Esophagus squamous epithelium (tissue), 4 donors: ENCODE data around the gene ITFG1.

Experiments
- POLR2A ChIP-seq, 4 donors: fragments of 450-650 bp; IDR thresholded peaks; one replicate each; pipeline ENCODE4 v1.6.1; 2017; ENCODE audit warnings: antibody characterized with exemption in 4 of 4, mild to moderate bottlenecking in 4 of 4, moderate library complexity in 3 of 4
- TF ChIP-seq, protein P1 (sequence below), 6 experiments: fragments of 450-650 bp in 4 of 6; fragments of 200-600 bp in 2 of 6; sonication (generic) in 2 of 6; IDR thresholded peaks; one replicate each; pipeline ENCODE4 v1.5.1; 2016 to 2019; ENCODE audit warnings: antibody characterized with exemption in 6 of 6, mild to moderate bottlenecking in 4 of 6, moderate library complexity in 4 of 6

DNA sequence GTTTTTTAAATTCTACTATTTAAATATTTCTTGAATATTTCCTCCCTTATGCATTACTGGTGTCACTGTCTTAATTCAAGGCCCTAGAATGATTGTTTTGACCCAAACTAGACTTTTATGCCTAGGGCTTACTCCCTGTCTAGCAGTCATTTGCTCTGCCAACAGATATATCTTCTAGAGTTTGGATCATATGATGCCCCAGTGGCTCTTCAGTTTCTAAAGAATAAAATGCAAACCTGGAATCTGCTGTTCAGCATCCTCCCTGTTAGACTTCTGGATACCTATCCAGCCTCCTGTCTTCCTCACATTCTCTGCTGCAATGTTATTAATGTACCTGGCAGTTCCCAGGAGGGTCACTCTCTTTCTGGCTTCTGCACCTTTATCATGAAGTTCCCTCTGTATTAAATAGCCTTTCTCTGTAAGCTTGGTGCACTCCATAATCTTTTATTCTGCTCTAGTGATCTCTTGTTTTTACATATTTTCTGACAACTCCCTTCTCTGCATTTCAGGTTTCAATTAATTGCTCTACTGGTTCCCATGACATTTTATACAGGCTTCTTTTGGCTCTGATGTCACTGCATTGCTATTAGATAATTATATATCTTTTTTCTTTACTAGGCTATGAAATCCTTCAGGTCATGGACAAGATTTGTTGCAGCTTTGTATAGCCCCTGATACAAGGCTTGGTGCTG lies 15.9 kb upstream of the ITFG1 start:
- TF ChIP-seq, protein P1, sequence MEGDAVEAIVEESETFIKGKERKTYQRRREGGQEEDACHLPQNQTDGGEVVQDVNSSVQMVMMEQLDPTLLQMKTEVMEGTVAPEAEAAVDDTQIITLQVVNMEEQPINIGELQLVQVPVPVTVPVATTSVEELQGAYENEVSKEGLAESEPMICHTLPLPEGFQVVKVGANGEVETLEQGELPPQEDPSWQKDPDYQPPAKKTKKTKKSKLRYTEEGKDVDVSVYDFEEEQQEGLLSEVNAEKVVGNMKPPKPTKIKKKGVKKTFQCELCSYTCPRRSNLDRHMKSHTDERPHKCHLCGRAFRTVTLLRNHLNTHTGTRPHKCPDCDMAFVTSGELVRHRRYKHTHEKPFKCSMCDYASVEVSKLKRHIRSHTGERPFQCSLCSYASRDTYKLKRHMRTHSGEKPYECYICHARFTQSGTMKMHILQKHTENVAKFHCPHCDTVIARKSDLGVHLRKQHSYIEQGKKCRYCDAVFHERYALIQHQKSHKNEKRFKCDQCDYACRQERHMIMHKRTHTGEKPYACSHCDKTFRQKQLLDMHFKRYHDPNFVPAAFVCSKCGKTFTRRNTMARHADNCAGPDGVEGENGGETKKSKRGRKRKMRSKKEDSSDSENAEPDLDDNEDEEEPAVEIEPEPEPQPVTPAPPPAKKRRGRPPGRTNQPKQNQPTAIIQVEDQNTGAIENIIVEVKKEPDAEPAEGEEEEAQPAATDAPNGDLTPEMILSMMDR (IDR thresholded peaks at IDR 0.05), result no peak
- TF ChIP-seq POLR2A (IDR thresholded peaks at IDR 0.05), result no peak
